A673 (cell line): ENCODE data around the gene ZNF208.
"Not testable (repeated sequence)": the region's sequence is repeated elsewhere in the genome, so short reads cannot be mapped to it uniquely, and the experiment has no call there.

ENCODE experiments used
- CTCF ChIP-seq: fragments of 300-800, 200-600 bp; sonication (generic); conservative IDR thresholded peaks from 2 replicates; pipeline ENCODE4 v1.5.1; 2017; ENCODE audit warnings: low read depth, mild to moderate bottlenecking, antibody characterized with exemption, low read length, moderate library complexity, mixed read lengths
- EZH2 ChIP-seq: fragments of 200-600 bp; sonication (generic); IDR thresholded peaks from 2 replicates; pipeline ENCODE4 v1.6.1; 2017; ENCODE audit warnings: borderline replicate concordance, low read depth, mild to moderate bottlenecking, mixed read lengths, antibody characterized with exemption, low read length; ENCODE audit not compliant: poor library complexity, severe bottlenecking

DNA sequence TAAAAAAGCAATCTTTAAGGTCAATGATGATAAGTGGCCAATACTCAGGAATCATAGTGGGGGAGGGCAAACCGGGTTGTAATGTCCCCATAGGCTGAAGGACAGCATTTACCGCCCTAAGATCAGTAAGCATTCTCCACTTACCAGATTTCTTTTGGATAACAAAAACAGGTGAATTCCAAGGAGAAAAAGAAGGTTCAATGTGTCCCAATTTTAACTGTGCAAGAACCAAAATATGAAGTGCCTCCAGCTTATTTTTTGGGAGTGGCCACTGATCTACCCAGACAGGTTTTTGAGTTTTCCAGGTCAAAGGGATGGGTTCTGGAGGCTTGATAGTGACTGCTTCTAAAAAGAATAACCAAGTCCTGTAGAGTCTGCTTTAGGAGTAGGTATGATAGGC lies 125.2 kb downstream of the ZNF208 start:
- not testable (repeated sequence) for TF ChIP-seq CTCF, EZH2
